SK-N-SH (cell line): ENCODE measurements around the gene DIPK1A. TPM values are rescaled to one million over a fixed set of nuclear protein-coding genes. Genes with fewer than 3 reads are reported as not detected.

Experiments
- CTCF ChIA-PET: fragments of 300-600, 350-600 bp; formaldehyde crosslinking; extraction: SDS; loops from one replicate; lab custom pipeline; 2021; lab: Yijun Ruan, JAX
- POLR2A ChIA-PET: fragments of 350-600 bp; sonication (Branson Sonifier 250); formaldehyde crosslinking; extraction: SDS; loops from one replicate; lab custom pipeline; 2020; ENCODE audit warnings: antibody characterized with exemption, inconsistent platforms; lab: Yijun Ruan, JAX
- DNase-seq: peaks from one replicate; pipeline ENCODE4 v3.0.0; 2012
- H2AFZ ChIP-seq: fragments of 200-600 bp; sonication (generic); 2 replicates; pipeline ENCODE4 v1.8.1; 2016; ENCODE audit warnings: antibody characterized with exemption, mild to moderate bottlenecking, low read depth
- H3F3A ChIP-seq: fragments of 200-600 bp; sonication (generic); replicated peaks from 2 replicates; pipeline ENCODE3; 2016; ENCODE audit warnings: antibody characterized with exemption, mild to moderate bottlenecking; ENCODE audit not compliant: insufficient read depth
- H3K27ac ChIP-seq, 2 experiments: fragments of 200-500 bp in 1 of 2; fragments of 200-600 bp in 1 of 2; sonication (Bioruptor generic) in 1 of 2; sonication (generic), shearing (Covaris generic) in 1 of 2; 2 replicates each; pipeline versions ENCODE4 v1.5.1 to v1.6.1; 2014 to 2016; ENCODE audit warnings: low read depth in 2 of 2, inconsistent platforms in 1 of 2, low read length in 1 of 2, mild to moderate bottlenecking in 1 of 2, mixed read lengths in 1 of 2
- H3K27me3 ChIP-seq: fragments of 200-600 bp; sonication (generic), shearing (Covaris generic); 2 replicates; pipeline ENCODE4 v1.6.1; 2016; ENCODE audit warnings: mixed run types; ENCODE audit not compliant: insufficient read depth
- H3K36me3 ChIP-seq, 2 experiments: fragments of 200-500 bp in 1 of 2; fragments of 200-600 bp in 1 of 2; sonication (Bioruptor generic) in 1 of 2; sonication (generic) in 1 of 2; replicated peaks in 1 of 2; 2 replicates each; pipeline versions ENCODE3 to v1.5.1; 2014 to 2016; ENCODE audit warnings: low read length in 1 of 2, mild to moderate bottlenecking in 1 of 2; ENCODE audit not compliant: insufficient read depth in 2 of 2, control insufficient read depth in 1 of 2
- H3K4me1 ChIP-seq, 2 experiments: fragments of 200-500 bp in 1 of 2; fragments of 200-600 bp in 1 of 2; sonication (Bioruptor generic) in 1 of 2; sonication (generic), shearing (Covaris generic) in 1 of 2; 2 replicates each; pipeline versions ENCODE4 v1.5.1 to v1.6.1; 2014 to 2016; ENCODE audit warnings: low read depth in 1 of 2, low read length in 1 of 2, mixed run types in 1 of 2; ENCODE audit not compliant: insufficient read depth in 2 of 2, control insufficient read depth in 1 of 2
- H3K4me2 ChIP-seq: fragments of 200-600 bp; sonication (generic), shearing (Covaris generic); 2 replicates; pipeline ENCODE4 v1.6.1; 2017; ENCODE audit warnings: mixed run types
- H3K4me3 ChIP-seq, 2 experiments: fragments of 200-500 bp in 1 of 2; fragments of 200-600 bp in 1 of 2; sonication (Bioruptor generic) in 1 of 2; sonication (generic), shearing (Covaris generic) in 1 of 2; 2 replicates each; pipeline versions ENCODE4 v1.5.1 to v1.8.1; 2014 to 2016; ENCODE audit warnings: low read depth in 2 of 2, inconsistent platforms in 1 of 2, low read length in 1 of 2, mild to moderate bottlenecking in 1 of 2, mixed read lengths in 1 of 2, moderate library complexity in 1 of 2
- H3K79me2 ChIP-seq: fragments of 200-600 bp; sonication (generic); 2 replicates; pipeline ENCODE4 v1.8.1; 2017; ENCODE audit warnings: mild to moderate bottlenecking; ENCODE audit not compliant: insufficient read depth
- H3K9ac ChIP-seq: fragments of 200-600 bp; sonication (generic); 2 replicates; pipeline ENCODE4 v1.6.1; 2017; ENCODE audit warnings: mixed run types
- H3K9me2 ChIP-seq: fragments of 200-600 bp; sonication (generic); 2 replicates; pipeline ENCODE4 v1.6.1; 2017; ENCODE audit warnings: mixed run types
- H3K9me3 ChIP-seq: fragments of 200-600 bp; sonication (generic); 2 replicates; pipeline ENCODE4 v1.6.1; 2017; ENCODE audit warnings: mixed run types, mild to moderate bottlenecking, moderate library complexity
- H4K20me1 ChIP-seq: fragments of 200-600 bp; sonication (generic); 2 replicates; pipeline ENCODE4 v1.6.1; 2017; ENCODE audit warnings: mild to moderate bottlenecking, mixed run types; ENCODE audit not compliant: insufficient read depth
- ELF1 ChIP-seq: IDR thresholded peaks from 2 replicates; pipeline ENCODE4 v1.4.0; 2012
- EP300 ChIP-seq, 2 experiments: IDR thresholded peaks; 2 replicates each; pipeline versions ENCODE4 v1.4.0 to v1.6.1; 2012; ENCODE audit warnings: borderline replicate concordance in 1 of 2, low read depth in 1 of 2, low read length in 1 of 2
- EZH2phosphoT487 ChIP-seq: fragments of 200-600 bp; sonication (generic); IDR thresholded peaks from 2 replicates; pipeline ENCODE4 v1.6.1; 2017; ENCODE audit warnings: low read depth, mixed run types, mild to moderate bottlenecking, antibody characterized with exemption, moderate library complexity, borderline replicate concordance
- FOXJ3 ChIP-seq: sonication (generic); formaldehyde crosslinking; IDR thresholded peaks from 2 replicates; pipeline ENCODE4 v1.5.1; 2020; ENCODE audit warnings: mild to moderate bottlenecking, missing genetic modification reagents
- FOXM1 ChIP-seq: IDR thresholded peaks from 2 replicates; pipeline ENCODE4 v1.4.0; 2012; ENCODE audit warnings: low read depth, mild to moderate bottlenecking
- GABPA ChIP-seq: IDR thresholded peaks from 2 replicates; pipeline ENCODE4 v1.4.0; 2012; ENCODE audit warnings: low read depth, mild to moderate bottlenecking
- IRF3 ChIP-seq: fragments of 150-350 bp; IDR thresholded peaks from 2 replicates; pipeline ENCODE4 v1.6.1; 2016; ENCODE audit warnings: mild to moderate bottlenecking, low read depth, low read length
- MEF2A ChIP-seq: IDR thresholded peaks from 2 replicates; pipeline ENCODE4 v1.4.0; 2012; ENCODE audit warnings: low read depth, borderline replicate concordance
- MXI1 ChIP-seq: IDR thresholded peaks from 2 replicates; pipeline ENCODE4 v1.6.1; 2012; ENCODE audit warnings: mild to moderate bottlenecking, low read depth, low read length, improper control_type of control experiment
- NFIC ChIP-seq: IDR thresholded peaks from 2 replicates; pipeline ENCODE4 v1.4.0; 2012; ENCODE audit warnings: borderline replicate concordance
- RFX5 ChIP-seq: IDR thresholded peaks from 2 replicates; pipeline ENCODE4 v1.6.1; 2012; ENCODE audit warnings: mild to moderate bottlenecking, improper control_type of control experiment, low read length
- SMC3 ChIP-seq: IDR thresholded peaks from 2 replicates; pipeline ENCODE4 v1.6.1; 2012; ENCODE audit warnings: low read depth, low read length, improper control_type of control experiment
- TCF12 ChIP-seq: IDR thresholded peaks from 2 replicates; pipeline ENCODE4 v1.4.0; 2012
- TEAD4 ChIP-seq: IDR thresholded peaks from 2 replicates; pipeline ENCODE4 v1.4.0; 2012; ENCODE audit warnings: mild to moderate bottlenecking, borderline replicate concordance; ENCODE audit not compliant: insufficient read depth
- USF1 ChIP-seq: IDR thresholded peaks from 2 replicates; pipeline ENCODE4 v1.4.0; 2012; ENCODE audit warnings: low read depth, borderline replicate concordance
- YY1 ChIP-seq: IDR thresholded peaks from 2 replicates; pipeline ENCODE4 v1.4.0; 2012; ENCODE audit warnings: low read depth, mild to moderate bottlenecking
- ZBTB33 ChIP-seq: IDR thresholded peaks from 2 replicates; pipeline ENCODE4 v1.4.0; 2012; ENCODE audit warnings: low read depth, borderline replicate concordance
- WGBS: methylation state at CpG from one replicate; pipeline ENCODE4 v1.1.6; 2017; ENCODE audit warnings: low lambda C conversion rate; 5-methylcytosine and 5-hydroxymethylcytosine counted together
- polyA plus RNA-seq, 3 experiments: library from polyadenylated mRNA; depleted of rRNA; stranded (reverse); fragments of >200 nt; gene quantifications; 2 replicates each; pipeline ENCODE4 v1.2.3, GENCODE V29; 2012
- TF ChIP-seq, protein P1 (sequence below): IDR thresholded peaks from 2 replicates; pipeline ENCODE4; 2012
- TF ChIP-seq, protein P2 (sequence below): fragments of 150-350 bp; IDR thresholded peaks from 2 replicates; pipeline ENCODE4 v1.6.1; 2017; ENCODE audit warnings: antibody characterized with exemption, low read length, low read depth, borderline replicate concordance

Gene DIPK1A
- polyA plus RNA-seq, 1 of the 3 experiments (the other 2 are of a cell fraction), result 3.4 TPM

GRCh38 chr1:92921031-92922023, 39.9 kb downstream of the DIPK1A start (continued):
- TF ChIP-seq, protein P1, sequence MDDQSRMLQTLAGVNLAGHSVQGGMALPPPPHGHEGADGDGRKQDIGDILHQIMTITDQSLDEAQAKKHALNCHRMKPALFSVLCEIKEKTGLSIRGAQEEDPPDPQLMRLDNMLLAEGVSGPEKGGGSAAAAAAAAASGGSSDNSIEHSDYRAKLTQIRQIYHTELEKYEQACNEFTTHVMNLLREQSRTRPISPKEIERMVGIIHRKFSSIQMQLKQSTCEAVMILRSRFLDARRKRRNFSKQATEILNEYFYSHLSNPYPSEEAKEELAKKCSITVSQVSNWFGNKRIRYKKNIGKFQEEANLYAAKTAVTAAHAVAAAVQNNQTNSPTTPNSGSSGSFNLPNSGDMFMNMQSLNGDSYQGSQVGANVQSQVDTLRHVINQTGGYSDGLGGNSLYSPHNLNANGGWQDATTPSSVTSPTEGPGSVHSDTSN, result no peak
- TF ChIP-seq ZBTB33, result no peak
- TF ChIP-seq YY1, result no peak
- TF ChIP-seq FOXM1, result no peak
- no peak for TF ChIP-seq ELF1
- TF ChIP-seq, protein P2, sequence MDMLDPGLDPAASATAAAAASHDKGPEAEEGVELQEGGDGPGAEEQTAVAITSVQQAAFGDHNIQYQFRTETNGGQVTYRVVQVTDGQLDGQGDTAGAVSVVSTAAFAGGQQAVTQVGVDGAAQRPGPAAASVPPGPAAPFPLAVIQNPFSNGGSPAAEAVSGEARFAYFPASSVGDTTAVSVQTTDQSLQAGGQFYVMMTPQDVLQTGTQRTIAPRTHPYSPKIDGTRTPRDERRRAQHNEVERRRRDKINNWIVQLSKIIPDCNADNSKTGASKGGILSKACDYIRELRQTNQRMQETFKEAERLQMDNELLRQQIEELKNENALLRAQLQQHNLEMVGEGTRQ, result no peak

GRCh38 chr1:92916899-92917298, 44.4 kb downstream of the DIPK1A start:
- Histone ChIP-seq H3K4me2 (no peak overlapping the region), H4K20me1 (no peaks in the 10 kb centered on the region), H3K9me2 (no peaks in the 10 kb centered on the region), H3K4me3 (no peak overlapping the region), H3K27ac (no peak overlapping the region), H3K9ac (no peak overlapping the region), H3K36me3 (no peaks in the 10 kb centered on the region), H2AFZ (no peak overlapping the region), H3K4me1 (no peaks in the 10 kb centered on the region), H3F3A (no peaks in the 10 kb centered on the region), H3K27me3 (no peaks in the 10 kb centered on the region), H3K9me3 (no peaks in the 10 kb centered on the region), H3K79me2 (no peaks in the 10 kb centered on the region)
- ChIA-PET POLR2A (no interaction called here), CTCF (interaction anchor here (1.8 kb wide), 1 partner anchor 77 kb away, joined by 4 read pairs; no protein-coding TSS in a partner anchor)
- no peak for DNase-seq
- no peak for TF ChIP-seq FOXJ3 (CRISPR knock-in tag)

GRCh38 chr1:92915547-92915946, 45.7 kb downstream of the DIPK1A start:
- POLR2A ChIA-PET, result interaction anchor here (0.7 kb wide), 1 partner anchor 12 kb away, joined by 3 read pairs; no protein-coding TSS in a partner anchor

More at GRCh38 chr1:92915547-92915946, 45.7 kb downstream of the DIPK1A start:
- Histone ChIP-seq H3F3A (no peaks in the 10 kb centered on the region), H3K79me2 (no peaks in the 10 kb centered on the region), H3K27ac (no peak overlapping the region), H3K9me2 (no peaks in the 10 kb centered on the region), H3K4me3 (no peak overlapping the region), H3K27me3 (no peaks in the 10 kb centered on the region), H3K4me1 (no peaks in the 10 kb centered on the region), H3K9ac (no peak overlapping the region), H4K20me1 (no peaks in the 10 kb centered on the region), H3K36me3 (no peaks in the 10 kb centered on the region), H3K9me3 (no peaks in the 10 kb centered on the region), H2AFZ (no peak overlapping the region), H3K4me2 (no peak overlapping the region)
- no peak for DNase-seq
- CTCF ChIA-PET, result no interaction called here
- TF ChIP-seq YY1, result no peak
- TF ChIP-seq ELF1, result no peak
- TF ChIP-seq TEAD4, result no peak
- no peak for TF ChIP-seq EZH2phosphoT487
- no peak for TF ChIP-seq MEF2A
- no peak for TF ChIP-seq MXI1
- no peak for TF ChIP-seq TCF12
- no peak for TF ChIP-seq SMC3
- TF ChIP-seq NFIC, result no peak
- TF ChIP-seq USF1, result no peak
- no peak for TF ChIP-seq RFX5
- TF ChIP-seq EP300 (IDR thresholded peaks at IDR 0.05; ENCODE audit: borderline replicate concordance in 1 of 2, low read depth in 1 of 2, low read length in 1 of 2), result no peak
- TF ChIP-seq GABPA, result no peak
- no peak for TF ChIP-seq IRF3
- 38% methylated on average over 1 of the region's 1 CpG for WGBS
